GM18505 (cell line): Measurements from ENCODE around the gene ZNF691.
"Not testable (repeated sequence)": the region's sequence is repeated elsewhere in the genome, so short reads cannot be mapped to it uniquely, and the experiment has no call there.

Source experiments
- ATAC-seq: cut with Tn5 transposase; IDR thresholded peaks from one replicate; pipeline ENCODE4 v1.9.1; 2021; ENCODE audit not compliant: unreplicated experiment
- POLR2A ChIP-seq: IDR thresholded peaks from 4 replicates; pipeline ENCODE4 v1.6.1; 2011; ENCODE audit warnings: borderline replicate concordance; ENCODE audit not compliant: insufficient read depth, insufficient read length; ENCODE audit errors: extremely low read depth

ZNF691 gene

GRCh38 chr1:42860339-42861013 lies 14.1 kb downstream of the ZNF691 start:
- ATAC-seq: no peak
- TF ChIP-seq POLR2A: no peak

DNA sequence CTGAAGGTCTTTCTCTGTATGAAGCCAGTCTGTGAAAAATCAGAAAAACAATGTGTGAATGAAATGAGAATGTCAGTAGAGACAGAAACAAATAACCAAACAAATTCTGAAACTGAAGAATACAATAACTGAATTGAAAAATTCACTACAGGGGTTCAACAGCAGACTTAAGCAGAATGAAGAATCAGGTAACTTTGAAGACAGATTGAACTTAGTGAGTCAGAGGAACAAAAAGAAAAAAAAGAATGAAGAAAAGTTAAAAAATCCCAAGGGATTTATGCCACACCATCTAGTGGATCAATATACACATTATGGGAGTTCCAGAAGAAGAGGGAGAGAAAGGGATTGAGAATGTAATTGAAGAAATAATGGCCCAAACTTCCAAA lies 14.6 kb downstream of the ZNF691 start:
- ATAC-seq: no peak
- TF ChIP-seq POLR2A: no peak

GRCh38 chr1:42866549-42866948 lies 20.1 kb downstream of the ZNF691 start:
- no peak for ATAC-seq
- TF ChIP-seq POLR2A: no peak

- ATAC-seq: not testable (repeated sequence)
Measured at GRCh38 chr1:42868466-42868865, 22.1 kb downstream of the ZNF691 start.

DNA sequence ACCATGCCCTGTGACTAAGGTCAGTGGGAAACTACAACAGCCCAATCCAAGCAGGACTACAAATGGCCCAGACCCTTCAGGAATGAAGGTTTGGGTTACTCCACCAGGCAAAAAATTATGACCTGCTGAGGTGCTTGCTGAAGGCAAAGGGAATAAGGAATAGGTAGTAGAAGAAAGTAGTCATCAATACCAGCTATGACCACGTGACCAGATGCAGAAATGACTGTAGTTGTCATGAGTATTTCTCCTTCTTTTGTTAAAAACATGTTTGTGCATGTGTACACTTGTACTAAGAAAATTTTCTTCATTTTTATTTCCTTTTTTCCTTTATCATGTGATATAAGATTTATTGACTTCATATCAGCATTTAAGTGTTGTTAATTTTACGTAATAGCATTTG lies 22.8 kb downstream of the ZNF691 start:
- ATAC-seq: not testable (repeated sequence)

DNA sequence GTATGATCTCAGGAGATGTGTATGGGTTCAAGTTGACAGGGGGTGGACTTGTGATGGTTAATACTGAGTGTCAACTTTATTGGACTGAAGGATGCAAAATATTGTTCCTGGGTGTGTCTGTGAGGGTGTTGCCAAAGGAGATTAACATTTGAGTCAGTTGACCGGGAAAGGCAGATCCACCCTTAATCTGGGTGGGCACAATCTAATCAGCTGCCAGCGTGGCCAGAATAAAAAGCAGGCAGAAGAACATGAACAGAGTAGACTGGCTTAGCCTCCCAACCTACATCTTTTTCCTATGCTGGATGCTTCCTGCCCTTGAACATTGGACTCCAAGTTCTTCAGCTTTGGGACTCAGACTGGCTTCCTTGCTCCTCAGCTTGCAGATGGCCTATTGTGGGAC lies 23.3 kb downstream of the ZNF691 start:
- not testable (repeated sequence) for ATAC-seq

GRCh38 chr1:42873108-42873507 lies 26.7 kb downstream of the ZNF691 start:
- not testable (repeated sequence) for ATAC-seq

- TF ChIP-seq POLR2A: no peak
- ATAC-seq: no peak
Measured at GRCh38 chr1:42873670-42874069, 27.3 kb downstream of the ZNF691 start.

DNA sequence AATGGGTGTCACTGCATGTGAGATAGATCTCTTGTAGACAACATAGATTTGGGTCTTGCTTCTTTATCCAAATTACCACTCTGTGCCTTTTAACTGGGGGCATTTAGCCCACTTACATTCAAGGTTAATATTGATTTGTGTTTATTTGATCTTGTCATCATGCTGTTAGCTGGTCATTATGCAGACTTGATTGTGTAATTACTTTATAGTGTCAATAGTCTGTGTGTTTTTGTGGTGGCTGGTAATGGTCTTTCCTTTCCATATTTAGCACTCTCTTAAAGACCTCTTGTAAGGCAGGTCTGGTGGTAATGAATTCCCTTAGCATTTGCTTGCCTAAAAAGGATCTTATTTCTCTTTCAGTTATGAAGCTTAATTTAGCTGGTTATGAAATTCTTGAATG lies 29.6 kb downstream of the ZNF691 start:
- TF ChIP-seq POLR2A: no peak

GRCh38 chr1:42877380-42877779 lies 31.0 kb downstream of the ZNF691 start:
- ATAC-seq: no peak
- no peak for TF ChIP-seq POLR2A

More for the DNA sequence above, 29.6 kb downstream of the ZNF691 start:
- ATAC-seq: no peak

DNA sequence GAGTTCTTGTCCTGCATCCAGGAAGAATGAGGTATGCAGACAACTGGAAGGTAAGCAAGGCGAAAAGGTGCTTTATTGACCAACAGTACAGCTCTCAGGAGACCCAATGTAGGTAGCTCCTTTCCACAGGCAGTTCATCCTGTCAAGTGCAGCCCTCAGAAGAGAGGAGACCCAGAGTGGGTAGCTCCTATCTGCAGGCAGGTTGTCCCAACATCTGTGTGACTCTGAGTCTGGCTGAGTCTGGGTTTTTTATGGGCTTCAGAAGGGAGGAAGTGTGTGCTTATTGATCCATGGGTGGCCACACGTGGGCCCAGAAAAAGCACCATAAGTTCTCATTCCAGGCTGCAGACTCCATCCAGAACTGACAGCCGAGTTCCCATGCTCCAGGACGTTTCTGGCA lies 34.0 kb downstream of the ZNF691 start:
- TF ChIP-seq POLR2A: no peak
- ATAC-seq: no peak

DNA sequence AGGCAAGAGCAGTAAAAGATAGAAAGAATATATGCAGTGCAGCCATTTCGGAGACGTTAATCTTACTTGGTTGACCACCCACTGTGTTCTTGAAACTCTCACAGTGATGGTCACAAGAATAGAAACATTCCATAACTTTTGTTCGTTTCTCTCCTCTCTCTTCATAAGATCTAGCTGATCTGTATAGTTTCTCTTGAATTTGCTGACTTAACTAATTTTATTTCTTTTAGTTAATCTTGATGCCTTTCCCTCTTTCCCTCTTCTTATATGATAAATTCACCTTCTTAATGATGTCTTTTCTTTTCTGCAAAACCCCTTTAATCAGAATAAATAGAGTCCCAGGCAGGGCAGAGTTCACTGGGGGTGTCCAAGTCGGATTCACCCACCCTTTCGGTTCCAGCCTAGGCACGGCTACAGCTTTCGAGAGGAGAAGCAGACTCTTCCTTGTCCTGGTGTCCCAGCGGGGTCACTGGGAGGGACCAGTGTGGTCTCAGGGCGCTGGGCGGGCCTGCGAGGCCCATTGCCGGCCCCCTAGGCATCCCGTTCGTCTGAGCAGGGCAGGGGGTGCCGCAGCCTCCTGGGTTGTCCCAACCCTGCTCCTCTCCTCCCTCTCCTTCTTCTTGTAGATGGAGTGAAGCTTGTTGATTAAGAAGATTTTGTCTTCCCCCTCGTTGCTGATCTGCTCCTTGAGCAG lies 39.8 kb downstream of the ZNF691 start:
- TF ChIP-seq POLR2A: no peak
- ATAC-seq: no peak

- TF ChIP-seq POLR2A: no peak
- no peak for ATAC-seq
Measured at GRCh38 chr1:42886800-42887199, 40.4 kb downstream of the ZNF691 start.

DNA sequence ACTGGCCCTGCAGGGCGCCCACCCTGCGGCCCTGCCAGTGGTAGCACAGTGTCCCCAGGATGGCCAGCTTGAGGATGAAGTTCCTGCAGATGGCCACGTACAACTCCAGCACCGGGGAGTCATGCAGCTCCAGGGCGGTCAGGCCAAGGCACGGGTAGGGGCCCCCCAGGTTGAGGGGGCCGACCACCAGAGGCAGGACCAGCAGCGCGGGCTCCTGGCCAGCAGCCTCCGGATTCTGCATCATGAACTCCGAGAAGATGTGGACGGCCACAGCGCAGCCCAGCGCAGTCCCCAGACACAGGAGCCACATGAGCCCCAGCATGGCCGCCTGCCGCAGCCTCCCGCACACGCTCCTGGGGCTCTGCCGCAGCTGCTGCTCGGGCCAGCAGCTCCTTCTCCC lies 41.0 kb downstream of the ZNF691 start:
- no peak for ATAC-seq
- TF ChIP-seq POLR2A: no peak
